SK-N-SH treated with all-trans-retinoic acid at 6 μM for 48 hours (cell line): ENCODE measurements around the gene ZNF428.

ENCODE experiments used
- ATAC-seq: fragments of 200-7000 bp; cut with Tn5 transposase; 3 replicates; pipeline ENCODE4 v1.9.1; 2020; ENCODE audit warnings: mild to moderate bottlenecking, moderate library complexity
- ARNTL ChIP-seq: fragments of 450-650 bp; formaldehyde crosslinking; IDR thresholded peaks from 2 replicates; pipeline ENCODE4 v1.5.0; 2020; ENCODE audit warnings: low read depth, mild to moderate bottlenecking, moderate library complexity, borderline replicate concordance
- BACH2 ChIP-seq: fragments of 250-450 bp; sonication (Bioruptor Pico); IDR thresholded peaks from 2 replicates; pipeline ENCODE4 v1.9.0; 2021; ENCODE audit warnings: mild to moderate bottlenecking, borderline replicate concordance
- CSDC2 ChIP-seq: fragments of 250-450 bp; sonication (Bioruptor Pico); IDR thresholded peaks from 2 replicates; pipeline ENCODE4 v1.5.0; 2020; ENCODE audit warnings: mild to moderate bottlenecking, moderate library complexity
- CSRNP3 ChIP-seq: fragments of 250-450 bp; sonication (Bioruptor Pico); IDR thresholded peaks from 2 replicates; pipeline ENCODE4 v1.5.1; 2021; ENCODE audit warnings: mild to moderate bottlenecking, moderate library complexity
- ESRRG ChIP-seq: fragments of 250-450 bp; sonication (Bioruptor Pico); IDR thresholded peaks from 2 replicates; pipeline ENCODE4 v1.6.1; 2021; ENCODE audit warnings: mild to moderate bottlenecking
- GLIS3 ChIP-seq: fragments of 250-450 bp; sonication (Bioruptor Pico); IDR thresholded peaks from 2 replicates; pipeline ENCODE4 v1.5.0; 2020; ENCODE audit warnings: mild to moderate bottlenecking, moderate library complexity
- OSR1 ChIP-seq: fragments of 250-450 bp; sonication (Bioruptor Pico); IDR thresholded peaks from 2 replicates; pipeline ENCODE4 v1.8.0; 2022; ENCODE audit warnings: moderate library complexity, mild to moderate bottlenecking, inconsistent platforms
- POU6F1 ChIP-seq: fragments of 250-450 bp; sonication (Bioruptor Pico); IDR thresholded peaks from 2 replicates; pipeline ENCODE4 v1.8.0; 2021; ENCODE audit warnings: low read depth, mild to moderate bottlenecking, moderate library complexity, borderline replicate concordance
- PPARA ChIP-seq: fragments of 250-450 bp; sonication (Bioruptor Pico); IDR thresholded peaks from 2 replicates; pipeline ENCODE4 v1.5.0; 2020; ENCODE audit warnings: mild to moderate bottlenecking, borderline replicate concordance
- RARB ChIP-seq: fragments of 250-450 bp; sonication (Bioruptor Pico); IDR thresholded peaks from 2 replicates; pipeline ENCODE4 v1.8.0; 2021; ENCODE audit warnings: mild to moderate bottlenecking, moderate library complexity
- SNAI2 ChIP-seq: fragments of 250-450 bp; sonication (Bioruptor Pico); IDR thresholded peaks from 2 replicates; pipeline ENCODE4 v1.5.0; 2020; ENCODE audit warnings: mild to moderate bottlenecking, moderate library complexity
- TCF4 ChIP-seq: fragments of 250-450 bp; sonication (Bioruptor Pico); IDR thresholded peaks from 2 replicates; pipeline ENCODE4 v1.8.0; 2021; ENCODE audit warnings: mild to moderate bottlenecking, moderate library complexity, borderline replicate concordance
- TOX ChIP-seq: fragments of 250-450 bp; sonication (Bioruptor Pico); IDR thresholded peaks from 2 replicates; pipeline ENCODE4 v1.8.0; 2021; ENCODE audit warnings: mild to moderate bottlenecking, moderate library complexity, borderline replicate concordance
- ZC3H10 ChIP-seq: fragments of 250-450 bp; sonication (Bioruptor Pico); IDR thresholded peaks from 2 replicates; pipeline ENCODE4 v1.5.1; 2021; ENCODE audit warnings: mild to moderate bottlenecking, moderate library complexity
- ZFP3 ChIP-seq: fragments of 250-450 bp; sonication (Bioruptor Pico); IDR thresholded peaks from 2 replicates; pipeline ENCODE4 v1.5.0; 2020; ENCODE audit warnings: mild to moderate bottlenecking, moderate library complexity
- ZFP30 ChIP-seq: fragments of 450-650 bp; formaldehyde crosslinking; IDR thresholded peaks from 2 replicates; pipeline ENCODE4 v1.5.0; 2022; ENCODE audit warnings: mild to moderate bottlenecking, moderate library complexity
- ZNF565 ChIP-seq: fragments of 450-650 bp; formaldehyde crosslinking; conservative IDR thresholded peaks from 2 replicates; pipeline ENCODE4 v1.5.0; 2020; ENCODE audit warnings: low read depth, mild to moderate bottlenecking, moderate library complexity
- ZNF70 ChIP-seq: fragments of 450-650 bp; formaldehyde crosslinking; IDR thresholded peaks from 2 replicates; pipeline ENCODE4 v1.5.0; 2020; ENCODE audit warnings: mild to moderate bottlenecking, moderate library complexity
- ZNF8 ChIP-seq: fragments of 450-650 bp; formaldehyde crosslinking; IDR thresholded peaks from 2 replicates; pipeline ENCODE4 v1.5.0; 2020; ENCODE audit warnings: mild to moderate bottlenecking, moderate library complexity
- TF ChIP-seq, protein P1 (sequence below): fragments of 250-450 bp; sonication (Bioruptor Pico); IDR thresholded peaks from 2 replicates; pipeline ENCODE4 v1.5.0; 2020; ENCODE audit warnings: mild to moderate bottlenecking, moderate library complexity

ZNF428 gene

GRCh38 chr19:43620061-43621001 is 902 bp upstream of the ZNF428 start:
- TF ChIP-seq CSDC2 (no peak), ZFP3 (CRISPR knock-in tag) (0 out of 2 replicates have a peak, but pooled peaks have one; percentile 36)
- no peak for ATAC-seq

- no peak for TF ChIP-seq ZNF8
- TF ChIP-seq ZFP3 (CRISPR knock-in tag) = 0 out of 2 replicates have a peak, but pooled peaks have one; percentile 34
- peak; percentile 19; the same call in 1 of the 2 replicates for TF ChIP-seq ARNTL (CRISPR knock-in tag)
- no peak for TF ChIP-seq OSR1 (CRISPR knock-in tag)
- ATAC-seq = peak; percentile 61
Measured at GRCh38 chr19:43618921-43619261, 538 bp downstream of the ZNF428 start.

- ATAC-seq = no peak
Measured at GRCh38 chr19:43616954-43617353, 2.5 kb downstream of the ZNF428 start.

DNA sequence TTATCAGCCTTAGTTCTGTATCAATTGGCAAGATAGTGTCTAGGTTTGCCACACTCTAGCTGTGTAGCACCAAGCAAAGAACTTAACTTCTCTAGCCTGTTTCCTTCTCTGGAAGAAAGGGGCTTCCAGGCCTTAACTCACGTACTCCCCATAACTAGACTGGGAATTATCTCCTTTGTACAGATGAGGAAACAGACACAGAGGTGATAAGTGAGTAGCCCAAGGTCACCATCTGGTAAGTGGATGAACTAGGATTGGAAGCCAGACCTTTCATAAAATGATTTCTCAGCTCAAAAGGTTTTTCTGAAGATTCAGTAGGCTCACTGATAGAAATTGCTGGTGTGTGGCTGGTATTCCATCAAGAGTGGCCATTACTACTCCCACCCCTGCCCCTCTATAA is 3.1 kb downstream of the ZNF428 start:
- no peak for TF ChIP-seq ZFP30 (CRISPR knock-in tag)
- no peak for TF ChIP-seq ZNF8
- no peak for TF ChIP-seq PPARA (CRISPR knock-in tag)
- no peak for TF ChIP-seq ARNTL (CRISPR knock-in tag)
- TF ChIP-seq TOX (CRISPR knock-in tag) = no peak
- no peak for TF ChIP-seq RARB
- TF ChIP-seq POU6F1 (CRISPR knock-in tag) = no peak
- no peak for TF ChIP-seq ESRRG (CRISPR knock-in tag)
- no peak for TF ChIP-seq OSR1 (CRISPR knock-in tag)
- no peak for TF ChIP-seq GLIS3 (CRISPR knock-in tag)
- TF ChIP-seq, protein P1, sequence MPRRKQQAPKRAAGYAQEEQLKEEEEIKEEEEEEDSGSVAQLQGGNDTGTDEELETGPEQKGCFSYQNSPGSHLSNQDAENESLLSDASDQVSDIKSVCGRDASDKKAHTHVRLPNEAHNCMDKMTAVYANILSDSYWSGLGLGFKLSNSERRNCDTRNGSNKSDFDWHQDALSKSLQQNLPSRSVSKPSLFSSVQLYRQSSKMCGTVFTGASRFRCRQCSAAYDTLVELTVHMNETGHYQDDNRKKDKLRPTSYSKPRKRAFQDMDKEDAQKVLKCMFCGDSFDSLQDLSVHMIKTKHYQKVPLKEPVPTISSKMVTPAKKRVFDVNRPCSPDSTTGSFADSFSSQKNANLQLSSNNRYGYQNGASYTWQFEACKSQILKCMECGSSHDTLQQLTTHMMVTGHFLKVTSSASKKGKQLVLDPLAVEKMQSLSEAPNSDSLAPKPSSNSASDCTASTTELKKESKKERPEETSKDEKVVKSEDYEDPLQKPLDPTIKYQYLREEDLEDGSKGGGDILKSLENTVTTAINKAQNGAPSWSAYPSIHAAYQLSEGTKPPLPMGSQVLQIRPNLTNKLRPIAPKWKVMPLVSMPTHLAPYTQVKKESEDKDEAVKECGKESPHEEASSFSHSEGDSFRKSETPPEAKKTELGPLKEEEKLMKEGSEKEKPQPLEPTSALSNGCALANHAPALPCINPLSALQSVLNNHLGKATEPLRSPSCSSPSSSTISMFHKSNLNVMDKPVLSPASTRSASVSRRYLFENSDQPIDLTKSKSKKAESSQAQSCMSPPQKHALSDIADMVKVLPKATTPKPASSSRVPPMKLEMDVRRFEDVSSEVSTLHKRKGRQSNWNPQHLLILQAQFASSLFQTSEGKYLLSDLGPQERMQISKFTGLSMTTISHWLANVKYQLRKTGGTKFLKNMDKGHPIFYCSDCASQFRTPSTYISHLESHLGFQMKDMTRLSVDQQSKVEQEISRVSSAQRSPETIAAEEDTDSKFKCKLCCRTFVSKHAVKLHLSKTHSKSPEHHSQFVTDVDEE (CRISPR knock-in tag) = no peak
- TF ChIP-seq ZC3H10 (CRISPR knock-in tag) = no peak
- ATAC-seq = no peak

More at GRCh38 chr19:43616954-43617353, 2.5 kb downstream of the ZNF428 start:
- TF ChIP-seq SNAI2 (CRISPR knock-in tag) (no peak), TOX (CRISPR knock-in tag) (no peak), ZFP3 (CRISPR knock-in tag) (no peak), ZFP30 (CRISPR knock-in tag) (no peak), RARB (no peak), OSR1 (CRISPR knock-in tag) (no peak), ZNF70 (CRISPR knock-in tag) (no peak), TCF4 (CRISPR knock-in tag) (no peak), GLIS3 (CRISPR knock-in tag) (no peak), CSRNP3 (CRISPR knock-in tag) (no peak), ESRRG (CRISPR knock-in tag) (no peak), ARNTL (CRISPR knock-in tag) (no peak), BACH2 (CRISPR knock-in tag) (no peak), ZNF565 (CRISPR knock-in tag) (no peak)
- TF ChIP-seq, protein P1 (CRISPR knock-in tag) = no peak
- TF ChIP-seq, all 23 proteins: peak for 0
